ENCODE results near the gene CCDC30.

CCDC30 gene

DNA sequence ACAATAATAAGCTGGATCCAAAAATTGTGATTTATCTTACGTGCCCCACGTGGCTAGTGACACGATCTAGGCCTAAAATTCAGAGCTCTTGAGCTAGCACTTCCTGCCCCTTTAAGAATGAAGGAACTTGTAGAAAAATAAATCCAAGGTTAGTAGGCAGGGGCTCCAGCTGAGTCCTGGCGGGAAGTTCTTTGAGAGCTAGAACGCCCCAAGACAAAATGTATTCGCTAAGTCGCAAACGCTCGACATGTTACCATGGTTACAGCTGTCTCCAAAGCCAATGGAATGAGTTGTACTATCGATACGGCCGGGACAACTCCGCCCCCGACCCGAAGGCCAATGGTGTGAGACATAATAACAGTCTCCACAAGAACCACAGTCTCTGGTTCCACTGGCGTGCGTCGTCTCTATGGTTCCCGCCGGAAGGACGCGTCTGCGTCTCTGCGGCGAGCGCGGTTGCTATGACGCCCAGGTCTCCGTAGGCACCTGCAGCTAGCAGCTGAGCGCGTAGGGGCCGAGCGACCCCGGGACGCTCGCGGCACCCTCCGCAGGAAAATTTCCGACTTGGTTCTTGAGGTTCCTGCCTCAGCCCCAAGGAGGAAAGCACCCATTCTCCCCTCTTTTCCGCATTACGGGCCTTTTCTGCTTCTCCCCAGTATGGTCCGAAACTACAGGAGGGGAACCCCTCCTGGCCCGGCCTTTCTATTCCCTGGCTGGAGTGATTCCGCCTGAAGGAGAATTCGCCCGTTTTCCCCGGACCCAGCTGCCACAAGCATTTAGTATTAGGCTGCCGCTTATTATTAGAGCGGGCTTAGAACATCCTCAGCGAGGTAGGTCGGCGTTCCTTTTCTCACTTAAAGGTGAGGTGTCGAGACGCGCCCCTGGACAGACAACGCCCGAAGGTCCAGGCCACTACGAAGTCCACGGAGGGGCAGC is at the start of gene CCDC30:
Gene CCDC30 (plus strand): TSS at position 459 of the 936 bp plus-strand sequence. CDS start 17,266 bp downstream, outside the sequence.
- peak; percentile 99 for DNase-seq

DNA sequence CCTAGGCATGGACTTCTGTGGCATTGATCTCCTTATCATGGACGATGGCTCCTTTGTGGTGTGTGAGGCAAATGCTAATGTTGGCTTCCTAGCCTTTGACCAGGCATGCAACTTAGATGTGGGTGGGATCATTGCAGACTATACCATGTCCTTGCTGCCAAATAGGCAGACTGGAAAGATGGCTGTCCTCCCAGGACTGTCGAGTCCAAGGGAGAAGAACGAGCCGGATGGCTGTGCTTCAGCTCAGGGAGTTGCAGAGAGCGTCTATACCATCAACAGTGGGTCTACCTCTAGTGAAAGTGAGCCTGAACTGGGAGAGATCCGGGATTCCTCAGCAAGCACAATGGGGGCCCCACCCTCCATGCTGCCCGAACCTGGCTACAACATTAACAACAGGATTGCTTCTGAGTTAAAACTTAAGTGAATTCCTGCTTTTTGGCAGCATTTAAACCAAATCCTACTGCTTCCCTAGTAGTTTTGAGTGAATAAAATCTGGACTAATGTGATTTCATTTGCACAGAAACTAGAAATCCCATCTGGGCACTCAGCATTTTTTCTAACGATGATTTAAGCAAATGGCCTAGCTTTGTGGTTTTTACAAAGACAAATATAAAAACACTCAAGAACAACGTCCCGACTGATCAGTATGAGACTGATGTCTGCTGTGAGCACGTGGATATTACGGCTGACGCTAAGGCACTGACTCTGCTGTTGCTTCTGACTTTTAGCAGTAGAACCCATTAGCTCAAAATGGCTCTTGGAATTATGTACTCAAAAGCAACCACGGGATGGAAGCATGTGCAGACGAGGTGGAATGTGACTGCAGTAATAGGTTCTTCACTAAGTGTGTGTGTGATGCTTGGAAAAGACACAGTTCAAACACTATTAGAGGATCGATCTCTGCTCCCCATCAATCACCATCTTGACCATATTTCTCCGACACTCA is 48.3 kb upstream of the CCDC30 start:
- no peak for DNase-seq

DNA sequence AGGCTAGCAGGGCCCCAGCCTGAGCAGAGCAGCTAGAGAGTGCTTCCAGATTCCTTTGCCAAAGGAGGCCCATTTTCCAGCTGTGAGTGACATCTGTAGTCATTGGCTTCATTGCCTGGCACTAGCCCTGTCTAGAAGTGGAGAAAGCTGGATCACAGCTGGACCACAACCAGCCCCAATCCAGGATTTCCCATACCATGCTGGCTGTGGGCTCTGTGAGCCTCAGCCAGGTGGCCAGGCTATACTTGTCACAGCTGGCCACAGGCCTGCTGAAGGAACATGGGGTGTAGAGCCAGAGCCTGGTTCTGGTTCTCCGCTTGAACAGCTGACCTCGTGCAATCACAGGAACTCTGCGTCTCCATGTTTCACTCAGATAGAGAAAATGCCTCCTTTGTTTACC is 45.9 kb upstream of the CCDC30 start:
- DNase-seq, result no peak

DNA sequence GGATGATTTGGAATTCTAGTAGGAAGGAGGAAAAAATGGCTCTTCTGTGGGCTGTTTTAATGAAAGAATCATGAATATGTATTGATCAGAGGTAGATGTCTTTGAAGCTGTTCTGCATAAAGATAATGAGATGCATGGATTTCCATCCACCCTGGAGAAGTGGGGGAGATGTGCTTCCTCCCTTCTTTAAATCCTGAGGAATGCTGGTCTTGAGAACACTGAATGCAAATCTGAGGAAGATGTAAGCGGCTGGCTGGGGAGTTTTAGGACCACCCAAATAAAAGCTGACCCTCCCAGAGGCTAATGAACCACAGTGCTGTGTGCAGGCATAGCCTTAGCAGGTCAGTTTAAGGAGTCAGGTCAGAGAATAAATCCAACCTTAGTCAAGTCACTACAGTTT is 44.6 kb upstream of the CCDC30 start:
- DNase-seq, result no peak

DNA sequence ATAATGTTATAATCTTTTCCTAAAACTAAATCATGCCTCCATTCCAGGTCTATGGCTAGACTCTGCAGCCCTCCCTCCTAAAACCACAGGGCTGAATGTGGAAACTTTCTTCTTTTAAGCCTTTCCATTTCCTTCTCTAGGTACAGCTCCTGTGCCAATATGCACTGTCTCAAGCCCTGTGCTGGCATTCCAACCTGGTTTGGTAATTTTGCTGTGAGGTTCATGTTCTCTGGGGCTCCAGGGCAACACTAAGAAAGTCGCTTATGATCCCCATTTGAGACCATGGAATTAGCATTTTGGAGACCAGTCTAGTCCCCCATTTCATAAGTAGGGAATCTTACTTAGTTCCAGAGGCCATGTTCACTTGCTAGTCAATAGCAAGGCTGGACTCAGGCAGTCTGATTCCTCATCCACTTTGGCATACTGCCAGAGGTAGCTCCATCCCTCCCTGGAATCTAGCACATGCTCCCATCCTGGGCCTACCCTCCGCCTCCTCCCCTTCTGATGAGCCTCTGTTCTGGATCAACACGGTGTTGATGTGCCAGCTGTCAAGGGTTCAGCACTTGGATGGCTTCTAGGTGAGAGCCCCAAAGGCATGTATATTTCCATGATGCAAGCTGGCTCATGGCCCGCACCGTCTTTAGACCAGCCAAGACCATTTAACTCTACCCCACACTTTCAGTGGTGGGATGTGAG is 43.8 kb upstream of the CCDC30 start:
- DNase-seq, result no peak

- DNase-seq, result no peak
These were observed 43.0 kb upstream of the CCDC30 start for GRCh38 chr1:42420121-42420520.

- DNase-seq, result peak; percentile 97
These were observed 42.0 kb upstream of the CCDC30 start for GRCh38 chr1:42420911-42421585.

DNA sequence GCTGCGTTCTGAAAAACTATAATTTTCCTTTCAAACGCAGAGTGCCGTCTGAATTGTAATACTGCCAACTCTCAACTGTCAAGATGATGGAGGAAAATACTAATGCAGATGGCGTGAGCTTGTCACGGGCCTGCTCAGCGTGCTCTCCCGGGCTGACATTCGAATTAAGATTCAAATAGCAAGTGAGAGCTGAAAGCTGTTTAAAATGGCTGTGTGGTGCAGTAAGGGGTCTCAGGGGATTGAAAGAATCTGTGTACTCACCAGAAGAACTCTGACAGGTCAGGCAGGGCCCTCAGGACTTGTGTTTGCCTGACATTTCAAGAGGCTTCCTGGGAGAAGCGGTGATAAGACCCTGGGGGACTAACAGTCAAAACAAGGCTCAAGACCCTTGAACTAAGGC is 40.3 kb upstream of the CCDC30 start:
- peak; percentile 53 for DNase-seq

- DNase-seq, result no peak
These were observed 39.4 kb upstream of the CCDC30 start for GRCh38 chr1:42423681-42424080.

GRCh38 chr1:42424201-42424600 is 38.9 kb upstream of the CCDC30 start:
- DNase-seq, result no peak

DNA sequence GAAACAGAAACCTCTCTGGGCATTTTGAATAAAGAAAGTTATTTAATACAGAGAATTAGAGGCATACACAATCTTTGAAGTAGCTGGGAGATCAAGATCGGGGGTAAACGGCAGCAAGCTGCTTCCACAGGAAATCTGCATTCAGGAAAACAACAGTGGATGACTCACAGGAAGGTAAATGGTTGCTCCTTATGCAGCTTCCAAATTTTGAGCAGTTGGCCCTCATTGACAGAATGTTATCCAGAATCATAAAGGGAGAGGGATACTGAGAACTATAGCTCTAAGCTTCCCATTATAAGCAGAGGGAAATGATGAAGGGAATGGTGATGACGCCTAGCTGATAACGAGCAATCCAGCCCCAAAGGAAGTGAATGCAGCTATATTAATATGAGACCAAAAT is 35.8 kb upstream of the CCDC30 start:
- DNase-seq, result no peak

GRCh38 chr1:42429603-42430002 is 33.5 kb upstream of the CCDC30 start:
- no peak for DNase-seq

DNA sequence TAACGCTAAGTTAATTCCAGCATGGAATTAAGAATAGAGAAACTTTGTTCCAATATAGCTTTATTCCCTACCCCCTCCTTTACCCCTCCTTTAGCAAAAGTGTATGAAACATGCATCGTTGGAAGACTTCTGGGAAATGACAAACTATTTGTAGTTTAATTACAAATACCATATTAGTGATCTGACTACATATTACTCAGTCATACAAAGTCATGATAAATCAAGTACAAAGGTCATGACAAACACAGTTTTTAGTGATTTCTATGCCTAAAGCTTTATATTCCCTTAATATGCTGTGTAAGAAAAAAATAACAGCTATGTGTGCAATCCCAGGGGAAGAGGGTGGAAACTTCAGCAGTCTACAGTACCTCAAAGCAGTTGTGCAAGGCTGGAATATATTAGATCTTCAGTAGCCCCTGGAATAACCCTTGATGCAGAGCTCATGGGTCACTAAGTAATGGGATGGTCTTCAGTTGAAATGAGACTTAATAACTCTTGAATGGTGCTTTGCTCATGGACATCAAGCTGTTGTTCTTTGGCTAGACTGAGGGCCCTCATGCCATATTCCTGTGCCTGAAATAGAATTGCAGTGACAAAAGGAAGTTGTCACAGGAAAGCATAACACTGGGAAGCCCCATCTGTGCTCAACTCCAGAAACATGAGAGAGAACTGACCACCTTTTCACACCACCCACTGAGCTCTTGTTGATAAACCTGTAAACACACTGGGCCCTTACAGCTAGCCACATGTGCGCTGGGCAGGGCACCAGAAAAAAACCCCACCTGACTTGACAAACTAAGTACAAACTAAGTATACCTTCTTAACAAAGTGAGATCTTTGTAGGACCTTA is 32.6 kb upstream of the CCDC30 start:
- no peak for DNase-seq

DNA sequence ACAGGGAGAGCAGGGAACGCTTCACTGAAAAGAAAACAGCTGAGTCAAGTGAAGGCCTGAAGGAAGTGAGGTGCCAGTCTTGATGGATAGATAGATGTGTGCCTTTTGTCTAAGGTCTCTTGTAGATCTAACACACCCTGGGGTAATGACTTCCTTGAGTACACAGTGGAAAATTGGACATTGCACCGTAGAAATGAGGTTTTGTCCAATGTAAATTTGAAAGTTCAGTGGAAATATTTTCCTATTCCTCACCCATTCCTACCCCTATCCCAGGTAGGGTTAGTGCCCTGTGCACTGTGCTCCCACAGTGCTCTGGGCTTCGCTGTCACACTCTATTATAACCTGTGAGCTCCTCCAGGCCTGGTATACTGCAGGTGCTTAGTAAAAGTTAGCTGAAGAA is 31.6 kb upstream of the CCDC30 start:
- no peak for DNase-seq

DNA sequence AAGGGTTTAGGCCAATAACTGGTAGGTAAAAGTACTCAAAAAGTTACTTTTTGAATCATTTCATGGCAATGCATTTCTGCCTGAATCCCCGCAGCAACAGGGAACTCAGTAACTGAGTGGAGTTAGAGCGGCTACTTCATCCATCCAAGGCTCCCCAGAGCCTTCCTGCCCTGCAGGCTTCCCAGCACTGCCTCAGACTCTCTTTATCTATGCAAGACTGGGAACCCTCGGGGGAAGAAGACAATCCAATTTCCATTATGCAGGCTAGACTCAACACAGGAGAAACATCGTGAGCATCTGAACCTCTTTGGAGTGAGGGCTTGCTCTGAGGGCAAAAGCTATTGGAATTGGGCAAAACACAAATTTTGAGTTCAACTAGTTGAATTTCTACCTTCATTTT is 30.4 kb upstream of the CCDC30 start:
- no peak for DNase-seq

DNA sequence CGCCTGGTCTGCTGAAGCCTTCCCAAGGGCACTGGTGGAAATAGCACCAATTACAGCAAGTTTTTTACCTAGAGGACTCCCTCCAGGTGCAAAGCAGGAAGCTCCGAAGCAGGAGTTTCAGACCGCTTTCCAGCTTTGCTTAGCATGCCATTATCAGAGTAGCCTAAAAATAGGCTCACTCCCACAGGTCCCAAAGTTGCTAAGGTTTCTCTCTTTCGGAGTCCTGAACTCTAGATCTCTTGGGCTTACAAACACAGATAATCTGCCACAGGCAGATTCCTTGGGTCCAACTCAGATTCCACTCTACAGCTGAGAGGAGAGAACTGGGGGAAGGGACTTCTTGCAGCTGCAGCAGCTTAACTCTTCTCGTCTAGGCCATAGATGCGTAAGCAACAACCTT is 29.7 kb upstream of the CCDC30 start:
- no peak for DNase-seq

GRCh38 chr1:42434340-42434739 is 28.7 kb upstream of the CCDC30 start:
- DNase-seq, result no peak

- DNase-seq, result no peak
These were observed 23.1 kb upstream of the CCDC30 start for GRCh38 chr1:42439940-42440339.

- DNase-seq, result no peak
These were observed 20.4 kb upstream of the CCDC30 start for GRCh38 chr1:42442662-42443061.

DNA sequence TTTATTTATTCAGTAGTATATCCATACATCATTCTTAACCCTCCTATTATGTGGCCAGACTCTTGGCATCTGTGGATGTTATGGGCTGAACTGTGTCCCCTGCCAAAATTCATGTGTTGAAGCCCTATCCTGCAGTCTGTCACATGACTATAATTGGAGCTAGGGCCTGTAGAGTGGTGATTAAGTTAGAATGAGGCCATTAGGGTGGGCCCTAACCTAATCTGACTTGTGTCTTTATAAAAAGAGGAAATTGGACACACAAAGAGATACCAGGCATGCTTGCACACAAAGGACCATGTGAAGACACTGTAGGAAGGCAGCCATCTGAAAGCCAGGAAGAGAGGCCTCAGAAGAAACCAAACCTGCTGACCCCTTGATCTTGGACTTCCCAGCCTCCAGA is 13.8 kb upstream of the CCDC30 start:
- DNase-seq, result peak; percentile 78

DNA sequence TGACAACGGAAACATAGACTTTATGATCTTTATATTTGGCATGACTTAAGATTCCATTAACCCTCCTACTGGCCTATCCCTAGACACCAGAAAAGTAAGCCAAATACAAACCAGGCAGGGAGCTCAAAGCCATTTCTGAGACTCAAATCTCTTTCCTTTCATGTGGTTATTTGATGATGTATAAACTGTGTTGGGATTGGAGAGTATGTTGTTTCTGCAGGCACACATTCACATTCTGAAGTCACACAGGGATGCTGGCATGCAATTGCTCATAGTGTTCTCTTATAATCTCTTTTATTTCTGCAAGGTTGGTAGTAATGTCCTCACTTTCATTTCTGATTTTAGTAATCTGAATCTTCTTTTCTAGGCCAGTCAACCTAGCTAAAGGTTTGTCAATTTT is 13.0 kb upstream of the CCDC30 start:
- DNase-seq, result no peak

- DNase-seq, result no peak
These were observed 9.7 kb upstream of the CCDC30 start for GRCh38 chr1:42453386-42453785.

Data from NCI-H2081 treated with DMSO at 0.1 percent for 48 hours (cell line).